Ureter (tissue), 1 donor: ENCODE measurements around the gene NEMP1. TPM values are rescaled to one million over a fixed set of nuclear protein-coding genes. Genes with fewer than 3 reads are reported as not detected.
A peak's percentile ranks its signal among the peaks of the same experiment; 100 is the strongest.
"Not testable (repeated sequence)": the region's sequence is repeated elsewhere in the genome, so short reads cannot be mapped to it uniquely, and the experiment has no call there.

ENCODE experiments used
- DNase-seq: peaks from one replicate; pipeline ENCODE4 v3.0.0-alpha.2; 2020; ENCODE audit warnings: low spot score
- total RNA-seq: library from RNA; stranded (reverse); gene quantifications from one replicate; pipeline ENCODE4 v1.2.4, GENCODE V29; 2023
- donor health status: DM: yes; HTN: yes; CAD: no.

NEMP1 gene, protein sequence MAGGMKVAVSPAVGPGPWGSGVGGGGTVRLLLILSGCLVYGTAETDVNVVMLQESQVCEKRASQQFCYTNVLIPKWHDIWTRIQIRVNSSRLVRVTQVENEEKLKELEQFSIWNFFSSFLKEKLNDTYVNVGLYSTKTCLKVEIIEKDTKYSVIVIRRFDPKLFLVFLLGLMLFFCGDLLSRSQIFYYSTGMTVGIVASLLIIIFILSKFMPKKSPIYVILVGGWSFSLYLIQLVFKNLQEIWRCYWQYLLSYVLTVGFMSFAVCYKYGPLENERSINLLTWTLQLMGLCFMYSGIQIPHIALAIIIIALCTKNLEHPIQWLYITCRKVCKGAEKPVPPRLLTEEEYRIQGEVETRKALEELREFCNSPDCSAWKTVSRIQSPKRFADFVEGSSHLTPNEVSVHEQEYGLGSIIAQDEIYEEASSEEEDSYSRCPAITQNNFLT
- 12.5 TPM for total RNA-seq

GRCh38 chr12:57078519-57079404 is at the start of gene NEMP1:
Gene NEMP1, minus strand, starts transcription at chr12:57078791. Its CDS starts 46 bp downstream, at chr12:57078745.
- DNase-seq: peak; percentile 98

DNA sequence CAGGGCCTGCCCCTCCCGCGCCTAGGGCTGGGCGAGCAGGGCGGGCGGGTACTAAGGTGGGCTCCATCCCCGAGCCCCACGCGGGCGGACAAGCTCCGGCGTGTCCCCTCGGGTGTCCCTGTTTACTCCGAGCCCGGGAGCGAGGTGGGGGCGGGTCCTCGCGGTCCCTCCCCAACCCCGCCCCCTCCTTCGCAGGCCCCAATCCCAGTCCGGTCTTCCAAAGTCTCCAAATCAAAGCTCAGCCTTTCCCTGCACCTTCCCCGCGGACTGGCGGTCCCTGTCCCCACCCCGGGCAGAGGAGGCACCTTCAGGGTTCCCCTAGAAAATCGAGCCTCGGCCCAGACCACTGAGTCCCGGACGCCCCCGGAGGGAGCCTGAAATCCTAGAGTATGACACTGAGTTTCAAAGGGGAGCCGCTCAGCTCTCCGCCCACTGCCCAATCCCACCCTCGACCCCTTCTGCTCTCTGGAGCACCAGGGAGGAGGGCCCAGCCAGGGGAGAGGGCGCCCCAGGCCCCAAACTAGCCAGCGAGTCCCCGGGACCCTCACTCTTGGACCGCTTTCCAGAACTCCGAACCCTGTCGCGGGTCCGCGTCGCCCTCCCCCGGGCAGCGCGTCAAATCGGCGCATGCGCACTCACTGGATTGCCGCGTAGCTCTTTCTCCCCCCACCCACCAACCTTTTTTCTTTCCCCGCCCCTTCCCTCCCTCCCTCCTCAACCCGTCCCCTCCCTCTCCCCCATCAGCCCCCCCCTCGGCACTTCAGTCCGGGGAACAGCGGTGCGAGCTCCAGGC is 49.3 kb upstream of the NEMP1 start, which contains the start of gene LRP1:
LRP1 (plus strand) TSS at position 758 of the 793 bp plus-strand sequence. CDS start 482 bp downstream, outside the sequence.
- DNase-seq: peak; percentile 84

DNA sequence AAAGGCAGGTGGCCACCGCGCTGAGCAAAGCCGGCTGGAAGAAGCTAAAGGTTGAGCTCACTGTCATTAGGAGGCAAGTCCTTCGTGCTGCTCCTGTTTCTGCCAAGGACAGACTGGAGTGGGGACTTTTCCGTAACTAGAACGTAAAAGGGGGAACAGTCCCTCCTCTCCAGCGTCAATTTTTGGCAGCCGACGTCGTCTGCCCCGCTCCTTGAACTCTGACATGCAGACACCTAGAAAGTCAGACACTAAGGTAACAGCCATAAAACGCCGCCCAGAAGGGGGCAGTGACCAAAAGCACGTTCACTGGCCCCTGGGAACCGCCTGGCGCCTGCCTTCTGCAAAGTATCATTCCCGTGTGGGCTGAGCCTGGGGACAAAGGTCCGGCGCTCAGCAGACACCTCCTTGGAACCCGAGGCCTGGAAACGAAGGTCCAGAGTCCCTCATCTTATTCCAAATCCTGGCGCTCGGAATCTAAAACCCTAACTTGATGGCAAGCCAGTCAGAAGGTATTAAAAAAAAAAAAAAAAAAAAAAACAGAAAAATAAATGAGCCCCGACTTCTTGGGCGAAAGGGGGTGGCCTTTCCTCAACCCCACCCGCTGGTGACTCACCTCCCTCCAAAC is 48.6 kb upstream of the NEMP1 start:
- DNase-seq: peak; percentile 82

GRCh38 chr12:57126561-57126960 is 48.0 kb upstream of the NEMP1 start:
- no peak for DNase-seq

DNA sequence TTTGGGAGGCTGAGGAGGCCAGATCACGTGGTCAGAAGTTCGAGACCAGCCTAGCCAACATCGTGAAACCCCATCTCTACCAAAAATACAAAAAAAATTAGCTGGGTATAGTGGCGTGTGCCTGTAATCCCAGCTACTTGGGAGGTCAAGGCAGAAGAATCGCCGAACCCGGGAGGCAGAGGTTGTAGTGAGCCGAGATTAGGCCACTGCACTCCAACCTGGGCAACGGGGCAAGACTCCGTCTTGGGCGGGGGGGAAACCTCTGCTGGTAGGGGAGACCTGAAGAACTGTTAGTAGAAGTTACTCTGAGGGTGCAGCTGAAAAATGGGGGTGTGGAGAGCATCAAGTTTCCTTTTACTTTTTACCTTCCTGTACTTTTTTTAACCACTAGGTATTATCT is 47.5 kb upstream of the NEMP1 start:
- DNase-seq: no peak

- DNase-seq: peak; percentile 84
Measured at GRCh38 chr12:57124261-57124877, 45.8 kb upstream of the NEMP1 start.

DNA sequence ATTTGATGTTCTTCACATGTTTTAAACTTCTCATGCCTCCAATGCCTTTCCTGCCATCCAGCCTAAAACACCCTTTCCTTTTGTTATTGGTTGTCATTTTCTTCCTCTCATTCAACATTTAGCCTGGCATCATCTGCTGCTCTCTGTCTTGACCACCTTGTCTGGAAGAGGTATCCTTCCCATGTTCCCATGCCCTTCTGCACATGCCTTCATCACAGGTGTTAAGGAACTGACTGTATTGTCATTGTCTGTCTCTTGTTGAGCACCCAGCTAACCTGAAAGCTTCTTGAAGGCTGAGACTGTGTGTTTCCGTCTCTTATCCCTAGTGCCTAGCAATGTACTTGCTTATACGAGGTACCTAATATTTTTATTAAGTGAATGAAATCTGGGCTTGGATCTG is 45.2 kb upstream of the NEMP1 start:
- no peak for DNase-seq

GRCh38 chr12:57120718-57121117 is 42.1 kb upstream of the NEMP1 start:
- DNase-seq: not testable (repeated sequence)

DNA sequence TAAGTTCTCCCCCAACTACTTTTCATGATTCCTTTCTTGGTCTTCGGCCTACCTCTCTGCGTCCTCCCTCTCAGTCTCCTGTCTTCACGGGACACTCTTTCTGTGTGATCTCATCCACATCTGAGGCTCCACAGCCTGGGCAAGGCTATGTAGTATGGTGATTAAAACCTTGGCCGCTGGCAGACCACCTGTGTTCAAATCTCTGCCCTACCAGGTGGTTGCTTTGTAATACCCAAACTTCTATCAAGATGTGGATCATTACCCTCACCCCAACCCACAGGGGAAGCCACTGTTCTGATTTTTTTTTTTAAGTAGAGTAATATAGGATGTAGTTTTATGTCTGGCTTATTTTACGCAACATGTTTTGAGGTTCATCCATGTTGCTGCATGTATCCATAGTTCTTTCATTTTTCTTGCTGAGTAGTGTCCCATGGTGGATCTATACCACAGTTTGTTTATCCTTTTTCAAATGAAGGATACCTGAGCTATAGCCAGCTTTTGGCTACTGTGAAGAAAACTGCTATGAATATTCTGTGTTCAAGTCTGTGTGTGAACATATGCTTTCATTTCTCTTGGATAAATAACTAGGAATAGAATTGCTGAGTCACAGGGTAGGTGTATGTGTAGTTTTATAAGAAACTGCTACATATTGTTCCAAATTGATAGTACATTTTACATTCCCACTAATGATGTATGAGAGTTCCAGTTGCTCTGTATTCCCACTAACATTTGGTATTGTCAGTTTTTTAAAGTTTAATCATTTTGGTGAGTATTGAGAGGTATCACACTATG is 40.9 kb upstream of the NEMP1 start:
- DNase-seq: no peak

- DNase-seq: no peak
Measured at GRCh38 chr12:57118711-57119271, 40.2 kb upstream of the NEMP1 start.

DNA sequence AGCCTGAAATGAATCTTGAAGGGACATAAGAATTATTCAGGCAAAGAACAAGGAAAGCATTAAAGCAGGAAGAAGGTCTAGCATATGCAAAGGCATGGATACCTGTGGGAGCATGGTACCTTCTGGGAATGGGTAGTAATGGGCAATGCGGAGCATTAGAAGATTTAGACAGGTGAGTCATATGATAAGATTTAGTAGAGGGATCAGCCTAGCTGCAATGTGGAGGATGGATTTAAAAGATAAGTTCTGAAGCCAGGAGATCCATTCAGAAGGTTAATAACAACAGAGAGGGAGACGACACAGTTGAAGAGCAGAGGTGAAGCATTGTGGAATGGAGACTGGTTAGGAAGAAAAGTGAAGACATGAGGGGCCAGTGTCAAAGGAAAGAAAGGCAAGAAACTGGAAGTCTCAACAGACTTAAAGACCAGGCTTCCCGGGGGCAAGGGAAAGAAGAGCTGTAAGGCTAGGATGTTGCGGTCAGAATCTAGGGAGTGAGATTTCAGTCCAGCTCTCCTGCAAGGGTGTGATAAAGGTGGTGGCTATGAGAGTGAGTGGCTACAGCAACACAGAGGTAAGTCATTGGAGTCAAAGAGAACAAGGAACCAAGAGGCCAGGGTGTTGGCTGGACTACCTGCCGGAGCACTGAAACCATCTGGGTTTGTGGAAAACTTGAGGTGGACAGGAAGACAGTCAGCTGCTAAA is 38.1 kb upstream of the NEMP1 start:
- DNase-seq: no peak

DNA sequence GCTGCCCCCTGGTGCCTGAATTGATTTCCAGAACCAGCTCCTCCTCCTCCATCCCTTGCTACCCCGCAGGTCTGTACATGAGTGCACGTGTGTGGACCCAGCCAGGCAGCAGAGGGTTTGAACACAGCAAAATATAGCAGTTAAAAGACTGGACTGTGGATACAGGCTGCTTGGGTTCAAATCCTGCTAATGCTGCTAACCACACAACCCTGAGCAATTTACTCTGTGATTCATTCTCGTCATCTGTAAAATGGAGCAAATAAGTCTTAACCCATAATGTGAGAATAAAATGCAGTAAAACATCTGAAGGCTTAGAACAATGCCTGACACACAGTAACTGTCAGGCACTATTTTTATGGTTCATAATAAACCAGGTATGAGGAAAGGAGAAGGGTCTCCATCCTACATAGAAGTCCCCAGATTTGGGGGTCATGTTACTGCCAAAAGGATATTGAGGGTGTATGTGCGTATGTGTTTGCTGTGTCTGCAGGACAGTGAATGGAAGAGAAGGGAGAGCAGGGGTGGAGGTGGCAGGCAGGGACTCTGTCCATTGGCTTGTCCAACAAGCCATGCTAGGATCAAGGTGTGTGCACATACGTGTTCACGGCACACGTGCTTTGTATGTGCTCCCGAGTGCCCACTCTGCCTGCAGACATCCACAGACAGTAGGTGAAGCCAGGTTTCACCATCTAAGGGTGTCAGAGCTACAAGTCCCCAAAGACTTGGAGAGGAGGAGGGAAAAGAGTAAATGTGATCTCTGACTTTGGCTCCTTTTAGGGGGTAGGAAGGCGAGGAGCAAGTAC is 34.1 kb upstream of the NEMP1 start:
- no peak for DNase-seq

DNA sequence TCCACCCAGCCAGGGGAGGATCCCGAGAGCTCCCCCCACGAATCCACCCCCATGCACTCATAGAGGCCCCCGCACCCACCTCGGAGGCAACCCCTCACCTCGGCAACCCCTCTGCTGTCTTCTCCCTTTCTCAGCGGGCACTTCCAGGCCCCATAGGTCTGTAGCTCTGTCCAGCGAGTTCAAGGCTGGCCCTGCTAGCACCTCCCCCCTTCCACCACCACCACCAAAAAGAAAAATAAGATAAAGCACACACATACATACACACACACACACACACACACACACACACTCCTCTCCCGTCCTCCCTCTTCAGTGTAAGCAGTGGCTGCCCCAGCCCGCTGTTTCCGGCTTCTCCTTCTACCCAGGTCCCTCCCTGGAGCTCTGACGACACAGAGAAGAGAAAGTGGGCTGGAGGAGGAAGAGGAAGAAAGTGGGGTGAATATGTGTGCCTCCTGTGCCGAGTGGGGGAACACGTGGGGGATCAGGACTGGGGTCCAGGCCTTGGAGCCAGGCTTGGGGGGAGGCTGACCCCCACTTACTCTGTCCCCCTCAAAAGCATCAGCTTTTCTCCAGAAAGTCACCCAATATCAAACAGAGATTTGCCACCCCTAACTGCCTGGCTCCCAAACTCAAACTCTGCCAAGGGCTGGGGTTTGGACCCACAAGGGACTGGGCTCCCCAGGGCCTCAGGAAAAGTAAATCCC is 32.6 kb upstream of the NEMP1 start, which contains the start of gene STAT6:
STAT6 (minus strand) TSS at position 332 of the 704 bp plus-strand sequence. CDS start 3,084 bp downstream, outside the sequence.
- DNase-seq: peak; percentile 91

- peak; percentile 85 for DNase-seq
Measured at GRCh38 chr12:57110104-57111030, 31.8 kb upstream of the NEMP1 start.

- no peak for DNase-seq
Measured at GRCh38 chr12:57109207-57110103, 30.9 kb upstream of the NEMP1 start.
